Measurements from ENCODE around the gene ANKFN1.

ANKFN1 gene

GRCh38 chr17:56244268-56244890 lies 91.1 kb downstream of the ANKFN1 start:
- H3K4me3 ChIP-seq (ENCODE audit: low read length) = no peak overlapping the region
- TF ChIP-seq, protein P1, sequence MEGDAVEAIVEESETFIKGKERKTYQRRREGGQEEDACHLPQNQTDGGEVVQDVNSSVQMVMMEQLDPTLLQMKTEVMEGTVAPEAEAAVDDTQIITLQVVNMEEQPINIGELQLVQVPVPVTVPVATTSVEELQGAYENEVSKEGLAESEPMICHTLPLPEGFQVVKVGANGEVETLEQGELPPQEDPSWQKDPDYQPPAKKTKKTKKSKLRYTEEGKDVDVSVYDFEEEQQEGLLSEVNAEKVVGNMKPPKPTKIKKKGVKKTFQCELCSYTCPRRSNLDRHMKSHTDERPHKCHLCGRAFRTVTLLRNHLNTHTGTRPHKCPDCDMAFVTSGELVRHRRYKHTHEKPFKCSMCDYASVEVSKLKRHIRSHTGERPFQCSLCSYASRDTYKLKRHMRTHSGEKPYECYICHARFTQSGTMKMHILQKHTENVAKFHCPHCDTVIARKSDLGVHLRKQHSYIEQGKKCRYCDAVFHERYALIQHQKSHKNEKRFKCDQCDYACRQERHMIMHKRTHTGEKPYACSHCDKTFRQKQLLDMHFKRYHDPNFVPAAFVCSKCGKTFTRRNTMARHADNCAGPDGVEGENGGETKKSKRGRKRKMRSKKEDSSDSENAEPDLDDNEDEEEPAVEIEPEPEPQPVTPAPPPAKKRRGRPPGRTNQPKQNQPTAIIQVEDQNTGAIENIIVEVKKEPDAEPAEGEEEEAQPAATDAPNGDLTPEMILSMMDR (conservative IDR thresholded peaks at IDR 0.05; ENCODE audit: low read length) = no peak
- DNase-seq (ENCODE audit: low read depth) = no peak

- TF ChIP-seq, protein P1 (conservative IDR thresholded peaks at IDR 0.05; ENCODE audit: low read length) = no peak
- no peak overlapping the region for H3K4me3 ChIP-seq (ENCODE audit: low read length)
- DNase-seq (ENCODE audit: low read depth) = no peak
Observed at GRCh38 chr17:56247816-56248215, 94.5 kb downstream of the ANKFN1 start.

DNA sequence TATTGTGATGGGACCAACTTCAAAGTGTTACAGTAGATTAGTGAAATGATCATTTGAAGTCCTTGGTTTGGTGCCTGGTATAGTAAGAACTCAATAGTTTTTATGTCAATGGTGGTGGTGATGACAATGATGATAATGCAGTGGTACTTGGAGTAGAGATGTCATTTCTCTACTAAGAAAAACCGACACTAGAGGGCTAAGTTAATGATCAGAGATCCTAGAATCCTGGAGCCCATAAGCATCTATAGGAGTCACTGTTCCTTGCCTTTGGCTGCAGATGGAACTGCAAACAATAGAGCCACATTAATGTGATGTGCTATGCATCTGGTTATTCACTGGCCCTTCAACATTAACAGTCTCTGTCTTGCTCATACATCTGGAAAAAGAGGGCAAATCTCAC lies 103.8 kb downstream of the ANKFN1 start:
- H3K4me3 ChIP-seq (ENCODE audit: low read length) = no peak overlapping the region
- DNase-seq (ENCODE audit: low read depth) = no peak
- TF ChIP-seq, protein P1 (conservative IDR thresholded peaks at IDR 0.05; ENCODE audit: low read length) = no peak

- TF ChIP-seq, protein P1 (conservative IDR thresholded peaks at IDR 0.05; ENCODE audit: low read length) = no peak
- peak; percentile 78 for DNase-seq (ENCODE audit: low read depth)
- no peak overlapping the region for H3K4me3 ChIP-seq (ENCODE audit: low read length)
Observed at GRCh38 chr17:56260376-56261002, 107.2 kb downstream of the ANKFN1 start.

GRCh38 chr17:56262803-56263202 lies 109.5 kb downstream of the ANKFN1 start:
- DNase-seq (ENCODE audit: low read depth) = no peak
- TF ChIP-seq, protein P1 (conservative IDR thresholded peaks at IDR 0.05; ENCODE audit: low read length) = no peak
- H3K4me3 ChIP-seq (ENCODE audit: low read length) = no peak overlapping the region

- TF ChIP-seq, protein P1 (conservative IDR thresholded peaks at IDR 0.05; ENCODE audit: low read length) = no peak
- H3K4me3 ChIP-seq (ENCODE audit: low read length) = no peak overlapping the region
- peak; percentile 84 for DNase-seq (ENCODE audit: low read depth)
Observed at GRCh38 chr17:56269556-56270389, 116.5 kb downstream of the ANKFN1 start.
